ENCODE measurements around the gene PARD3. TPM values are rescaled to one million over a fixed set of nuclear protein-coding genes. Genes with fewer than 3 reads are reported as not detected.
"Not testable (repeated sequence)": the region's sequence is repeated elsewhere in the genome, so short reads cannot be mapped to it uniquely, and the experiment has no call there.

Gene PARD3
- total RNA-seq, 1 donor from 2014 or later: 37.5 TPM

GRCh38 chr10:34364253-34365037 is 450.7 kb downstream of the PARD3 start:
- H3K9me3 ChIP-seq: no peaks in the 10 kb centered on the region
- H3K4me1 ChIP-seq: no peaks in the 10 kb centered on the region
- H3K27ac ChIP-seq: no peak overlapping the region
- no peak for TF ChIP-seq CTCF (IDR thresholded peaks at IDR 0.05)
- no peak for DNase-seq (ENCODE audit: low spot score in 2 of 2)
- intact Hi-C loops (cut with DNase I): no loop called here
- H3K4me3 ChIP-seq: no peak overlapping the region
- H3K36me3 ChIP-seq: peaks cover 0 to 4% of the 10 kb centered on the region in 2 donors
- H3K27me3 ChIP-seq: no peaks in the 10 kb centered on the region

- Histone ChIP-seq H3K27ac (no peak overlapping the region), H3K9me3 (no peaks in the 10 kb centered on the region), H3K4me3 (no peak overlapping the region), H3K36me3 (peaks cover 0 to 13% of the 10 kb centered on the region in 2 donors), H3K4me1 (no peaks in the 10 kb centered on the region), H3K27me3 (no peaks in the 10 kb centered on the region)
- intact Hi-C loops (cut with DNase I): no loop called here
- no peak for DNase-seq (ENCODE audit: low spot score in 2 of 2)
- no peak for TF ChIP-seq CTCF (IDR thresholded peaks at IDR 0.05)
Observed at GRCh38 chr10:34360984-34361383, 454.1 kb downstream of the PARD3 start.

- no peak overlapping the region for H3K27ac ChIP-seq
- no peaks in the 10 kb centered on the region for H3K27me3 ChIP-seq
- peaks cover 0 to 18% of the 10 kb centered on the region in 2 donors for H3K36me3 ChIP-seq
- no peaks in the 10 kb centered on the region for H3K9me3 ChIP-seq
- no peak overlapping the region for H3K4me3 ChIP-seq
- intact Hi-C loops (cut with DNase I): no loop called here
- H3K4me1 ChIP-seq: no peaks in the 10 kb centered on the region
- DNase-seq (ENCODE audit: low spot score in 2 of 2): no peak
- no peak for TF ChIP-seq CTCF (IDR thresholded peaks at IDR 0.05)
Observed at GRCh38 chr10:34359435-34359813, 455.7 kb downstream of the PARD3 start.

GRCh38 chr10:34358729-34359434 is 456.2 kb downstream of the PARD3 start:
- Histone ChIP-seq H3K4me3 (no peak overlapping the region), H3K4me1 (no peaks in the 10 kb centered on the region), H3K27me3 (no peaks in the 10 kb centered on the region), H3K9me3 (no peaks in the 10 kb centered on the region), H3K36me3 (peaks cover 0 to 19% of the 10 kb centered on the region in 2 donors), H3K27ac (no peak overlapping the region)
- DNase-seq (ENCODE audit: low spot score in 2 of 2): no peak
- intact Hi-C loops (cut with DNase I): no loop called here
- no peak for TF ChIP-seq CTCF (IDR thresholded peaks at IDR 0.05)

GRCh38 chr10:34356463-34356862 is 458.6 kb downstream of the PARD3 start:
- Histone ChIP-seq H3K36me3 (peaks cover 0 to 19% of the 10 kb centered on the region in 2 donors), H3K9me3 (no peaks in the 10 kb centered on the region)
- intact Hi-C loops (cut with DNase I): no loop called here

GRCh38 chr10:34353530-34353929 is 461.6 kb downstream of the PARD3 start:
- intact Hi-C loops (cut with DNase I); H3K27me3 ChIP-seq; H3K4me1 ChIP-seq; H3K4me3 ChIP-seq; H3K9me3 ChIP-seq; H3K27ac ChIP-seq; H3K36me3 ChIP-seq; DNase-seq (ENCODE audit: low spot score in 2 of 2): not testable (repeated sequence)

More at GRCh38 chr10:34356463-34356862, 458.6 kb downstream of the PARD3 start:
- Histone ChIP-seq H3K4me1 (no peaks in the 10 kb centered on the region), H3K27ac (no peak overlapping the region), H3K27me3 (no peaks in the 10 kb centered on the region), H3K4me3 (no peak overlapping the region)
- no peak for DNase-seq (ENCODE audit: low spot score in 2 of 2)
- no peak for TF ChIP-seq CTCF (IDR thresholded peaks at IDR 0.05)

- H3K4me3 ChIP-seq; DNase-seq (ENCODE audit: low spot score in 2 of 2); H3K4me1 ChIP-seq; H3K27ac ChIP-seq; H3K27me3 ChIP-seq; intact Hi-C loops (cut with DNase I); H3K9me3 ChIP-seq; H3K36me3 ChIP-seq: not testable (repeated sequence)
Observed at GRCh38 chr10:34352599-34353204, 462.4 kb downstream of the PARD3 start.
